GM18873 (cell line): ENCODE measurements around the gene MAP6D1.
"Not testable (repeated sequence)": the region's sequence is repeated elsewhere in the genome, so short reads cannot be mapped to it uniquely, and the experiment has no call there.

Source experiments
- ATAC-seq: cut with Tn5 transposase; IDR thresholded peaks from one replicate; pipeline ENCODE4 v1.9.1; 2021; ENCODE audit warnings: mild to moderate bottlenecking, moderate library complexity, moderate number of reproducible peaks; ENCODE audit not compliant: unreplicated experiment, low FRiP score

The MAP6D1 gene

GRCh38 chr3:183802989-183803388 lies 22.4 kb downstream of the MAP6D1 start:
- ATAC-seq = no peak

- ATAC-seq = no peak
These were observed 23.8 kb downstream of the MAP6D1 start for GRCh38 chr3:183801601-183802000.

- ATAC-seq = no peak
These were observed 25.0 kb downstream of the MAP6D1 start for GRCh38 chr3:183800243-183800863.

GRCh38 chr3:183799461-183799860 lies 25.9 kb downstream of the MAP6D1 start:
- ATAC-seq = no peak

- ATAC-seq = no peak
These were observed 27.4 kb downstream of the MAP6D1 start for GRCh38 chr3:183797996-183798395.

- no peak for ATAC-seq
These were observed 29.0 kb downstream of the MAP6D1 start for GRCh38 chr3:183796372-183796771.

- ATAC-seq = no peak
These were observed 30.9 kb downstream of the MAP6D1 start for GRCh38 chr3:183794452-183794851.

- ATAC-seq = no peak
These were observed 32.4 kb downstream of the MAP6D1 start for GRCh38 chr3:183792976-183793375.

GRCh38 chr3:183790700-183791099 lies 34.7 kb downstream of the MAP6D1 start:
- ATAC-seq = no peak

GRCh38 chr3:183789826-183790225 lies 35.6 kb downstream of the MAP6D1 start:
- no peak for ATAC-seq

- ATAC-seq = not testable (repeated sequence)
These were observed 40.9 kb downstream of the MAP6D1 start for GRCh38 chr3:183784503-183784902.

GRCh38 chr3:183782576-183783276 lies 42.7 kb downstream of the MAP6D1 start:
- ATAC-seq = no peak

- ATAC-seq = no peak
These were observed 44.1 kb downstream of the MAP6D1 start for GRCh38 chr3:183781246-183781645.

GRCh38 chr3:183779896-183780465 lies 45.4 kb downstream of the MAP6D1 start:
- ATAC-seq = no peak

- no peak for ATAC-seq
These were observed 48.3 kb downstream of the MAP6D1 start for GRCh38 chr3:183777016-183777618.

- ATAC-seq = not testable (repeated sequence)
These were observed 48.9 kb downstream of the MAP6D1 start for GRCh38 chr3:183776451-183776850.

GRCh38 chr3:183775781-183776180 lies 49.6 kb downstream of the MAP6D1 start:
- no peak for ATAC-seq

GRCh38 chr3:183774631-183775030 lies 50.7 kb downstream of the MAP6D1 start:
- ATAC-seq = no peak

- no peak for ATAC-seq
These were observed 55.9 kb downstream of the MAP6D1 start for GRCh38 chr3:183769453-183769852.

- ATAC-seq = no peak
These were observed 57.3 kb downstream of the MAP6D1 start for GRCh38 chr3:183768114-183768513.
